Measurements from ENCODE around the gene AOX1. TPM values are rescaled to one million over a fixed set of nuclear protein-coding genes. Genes with fewer than 3 reads are reported as not detected.
"Not testable (repeated sequence)": the region's sequence is repeated elsewhere in the genome, so short reads cannot be mapped to it uniquely, and the experiment has no call there.

The AOX1 gene
- total RNA-seq, 1 donor from 2014 or later = 35.1 TPM

DNA sequence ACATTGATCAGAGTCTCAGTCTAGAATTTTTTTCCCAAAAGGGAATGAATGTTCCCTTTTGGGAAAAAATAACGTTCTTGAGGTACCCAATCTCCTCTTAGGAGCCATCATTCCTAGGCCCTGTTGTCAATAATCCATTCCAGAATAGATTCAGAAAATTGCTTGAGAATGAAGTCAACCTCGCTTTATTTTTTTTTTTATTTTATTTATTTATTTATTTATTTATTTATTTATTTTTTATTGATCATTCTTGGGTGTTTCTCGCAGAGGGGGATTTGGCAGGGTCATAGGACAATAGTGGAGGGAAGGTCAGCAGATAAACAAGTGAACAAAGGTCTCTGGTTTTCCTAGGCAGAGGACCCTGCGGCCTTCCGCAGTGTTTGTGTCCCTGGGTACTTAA, 96.6 kb downstream of the AOX1 start:
- ATAC-seq; DNase-seq (ENCODE audit: low spot score); intact Hi-C loops (cut with DNase I): not testable (repeated sequence)

- peak; percentile 55 for ATAC-seq
- DNase-seq (ENCODE audit: low spot score) = no peak
- intact Hi-C loops (cut with DNase I) = no loop called here
These were observed 102.4 kb downstream of the AOX1 start for GRCh38 chr2:200687922-200688920.

DNA sequence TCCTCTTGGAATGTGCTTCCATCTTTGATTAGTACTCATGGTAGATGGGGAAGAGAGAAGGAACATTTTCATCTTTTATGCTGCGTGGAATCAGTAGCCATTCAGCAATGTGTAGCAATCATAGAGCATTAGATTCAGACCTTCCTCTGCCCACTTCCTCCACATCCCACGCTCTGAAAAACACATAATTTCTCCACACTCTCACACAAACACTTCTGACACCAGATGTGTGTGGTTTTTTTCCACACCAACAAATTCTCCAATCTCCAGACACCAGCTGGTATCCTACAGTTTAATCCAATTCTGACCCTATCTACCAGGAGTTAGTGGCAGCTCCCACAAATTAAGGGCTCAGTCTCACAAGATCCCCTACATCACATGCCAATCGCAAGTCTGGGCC, 103.3 kb downstream of the AOX1 start:
- no peak for ATAC-seq
- no peak for DNase-seq (ENCODE audit: low spot score)
- intact Hi-C loops (cut with DNase I) = no loop called here

DNA sequence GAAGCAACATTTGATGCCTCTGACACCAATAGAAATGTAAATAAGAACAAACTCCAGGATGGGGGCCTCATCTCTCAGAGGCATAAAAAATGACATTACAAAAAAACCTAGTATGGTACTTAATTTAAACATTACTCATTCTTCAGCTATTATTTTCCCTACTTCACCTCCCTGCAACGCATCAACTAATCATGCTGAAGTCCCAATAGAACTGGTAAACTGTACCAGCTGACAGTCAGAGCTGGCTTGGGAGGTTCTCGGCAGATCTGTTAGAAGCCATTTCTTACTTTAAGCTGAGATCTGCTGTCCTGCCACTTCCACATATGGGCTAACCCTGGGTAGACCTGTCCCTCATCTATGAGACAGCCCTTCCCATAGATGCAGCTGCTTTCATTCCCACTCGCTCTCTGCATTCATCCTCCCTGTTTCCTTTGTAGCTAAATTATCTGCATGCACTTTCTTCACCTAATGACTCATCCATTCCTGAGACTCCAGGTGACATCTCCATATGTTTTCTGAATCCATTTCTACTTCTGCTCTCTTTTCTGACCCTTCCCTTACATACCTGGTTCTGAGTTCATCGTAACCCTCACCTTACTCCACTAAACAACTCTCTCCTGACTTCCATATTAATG, 108.1 kb downstream of the AOX1 start:
- intact Hi-C loops (cut with DNase I) = no loop called here
- ATAC-seq (no peak), DNase-seq (ENCODE audit: low spot score) (no peak)

DNA sequence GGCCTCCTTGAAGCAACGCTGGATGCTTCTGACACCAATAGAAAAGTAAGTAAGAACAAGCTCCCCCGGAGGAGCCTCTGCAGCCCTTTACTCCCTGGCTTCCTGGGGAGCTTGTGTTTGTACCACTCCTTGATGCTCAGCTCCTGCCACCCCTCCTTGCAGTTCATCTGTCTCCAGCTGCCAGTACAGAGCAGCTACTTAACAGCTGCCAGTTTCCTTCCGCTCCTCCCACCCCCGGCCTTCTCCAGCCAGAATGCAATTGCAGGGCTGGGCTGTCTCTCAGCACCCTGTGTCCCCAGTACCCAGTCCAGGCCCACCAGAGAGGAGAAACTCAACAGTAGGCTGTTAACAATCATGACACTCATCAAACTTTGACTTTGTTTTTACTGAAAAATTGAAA, 109.4 kb downstream of the AOX1 start:
- DNase-seq (ENCODE audit: low spot score) = no peak
- intact Hi-C loops (cut with DNase I) = no loop called here
- peak; percentile 79 for ATAC-seq

DNA sequence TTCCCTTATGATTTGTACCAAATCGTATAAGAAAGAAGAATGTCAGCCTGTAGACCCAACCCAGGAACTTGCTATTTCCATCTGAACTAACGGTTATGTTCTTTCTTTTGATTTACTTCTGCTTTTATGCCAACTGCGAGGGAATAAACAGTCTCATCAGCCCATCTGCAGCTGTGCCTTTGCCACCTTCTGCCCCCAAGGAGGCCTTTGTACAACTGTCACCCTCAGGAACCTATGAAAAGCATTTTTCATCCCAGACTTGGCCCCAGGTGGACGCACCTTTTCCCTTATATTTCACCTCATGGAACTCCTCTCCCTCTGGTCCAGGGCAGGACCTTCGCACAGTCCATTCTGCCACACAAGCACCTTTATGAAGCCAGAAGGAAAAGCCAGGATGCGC, 109.8 kb downstream of the AOX1 start:
- DNase-seq (ENCODE audit: low spot score) = no peak
- intact Hi-C loops (cut with DNase I) = no loop called here
- ATAC-seq = peak; percentile 34

DNA sequence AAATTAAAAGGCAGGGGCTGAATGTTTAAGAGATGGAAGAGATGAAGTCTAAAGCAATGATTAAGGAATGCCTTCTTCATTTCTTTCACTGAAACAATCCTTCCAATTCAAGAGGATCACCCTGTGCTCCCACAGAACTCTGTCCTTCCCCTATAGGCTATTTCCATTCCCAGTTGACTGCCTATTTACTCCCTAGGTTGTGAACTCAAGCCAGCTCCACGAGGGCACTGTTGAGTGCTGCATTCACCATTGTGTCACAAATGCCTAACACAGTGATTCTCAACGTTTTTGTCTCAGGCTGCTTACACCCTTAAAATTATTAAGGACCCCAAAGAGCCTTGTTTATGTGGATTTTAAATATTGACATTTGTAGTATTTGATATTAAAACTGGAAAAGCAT, 112.4 kb downstream of the AOX1 start:
- ATAC-seq (no peak), DNase-seq (ENCODE audit: low spot score) (no peak)
- intact Hi-C loops (cut with DNase I) = no loop called here

DNA sequence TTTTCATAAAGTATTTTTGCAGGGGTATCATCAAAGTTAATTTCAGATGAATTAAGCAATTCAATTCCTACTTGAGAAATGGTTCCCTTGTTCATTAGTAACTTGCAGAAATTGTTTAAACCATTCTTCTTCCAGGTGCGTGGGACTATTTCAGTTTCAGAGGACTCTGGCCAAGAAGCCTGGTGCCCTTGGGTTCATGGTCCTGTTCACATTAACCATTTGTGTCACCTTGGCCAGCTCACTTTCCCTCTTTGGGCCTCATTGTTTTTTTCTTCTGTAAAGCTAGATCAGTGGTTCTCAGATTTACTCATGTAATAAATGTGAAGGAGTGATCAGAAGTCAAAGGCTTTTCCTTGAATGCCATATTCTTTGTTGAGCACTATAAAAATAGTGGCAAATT, 113.5 kb downstream of the AOX1 start:
- intact Hi-C loops (cut with DNase I) = no loop called here
- ATAC-seq (no peak), DNase-seq (ENCODE audit: low spot score) (no peak)

GRCh38 chr2:200700856-200701255, 115.0 kb downstream of the AOX1 start:
- ATAC-seq = no peak
- DNase-seq (ENCODE audit: low spot score) = no peak
- intact Hi-C loops (cut with DNase I) = no loop called here

- DNase-seq (ENCODE audit: low spot score) (no peak), ATAC-seq (no peak)
- intact Hi-C loops (cut with DNase I) = no loop called here
These were observed 116.2 kb downstream of the AOX1 start for GRCh38 chr2:200702044-200702443.

DNA sequence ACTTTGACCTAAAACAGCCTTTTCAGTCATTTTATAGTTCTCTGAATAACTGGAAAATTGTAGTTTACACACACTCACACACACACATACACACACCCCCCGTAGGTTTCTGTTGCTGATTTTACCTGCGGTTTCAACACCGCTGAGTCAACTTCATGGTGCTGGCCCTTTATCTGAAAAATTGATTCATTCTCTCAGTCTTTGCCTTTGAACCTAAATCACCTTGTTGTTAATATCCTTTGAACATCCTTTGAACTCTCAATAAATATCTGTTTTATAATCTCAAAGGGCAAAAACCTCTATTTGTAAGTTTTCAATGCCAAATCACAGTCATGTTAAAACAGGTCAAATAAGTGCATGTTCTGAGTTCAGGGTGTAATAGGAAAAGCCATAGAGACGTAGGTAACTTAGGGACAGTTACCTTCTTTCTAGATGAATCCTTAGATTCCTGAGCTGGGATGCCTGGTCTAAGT, 116.9 kb downstream of the AOX1 start:
- intact Hi-C loops (cut with DNase I) = no loop called here
- no peak for ATAC-seq
- DNase-seq (ENCODE audit: low spot score) = no peak

DNA sequence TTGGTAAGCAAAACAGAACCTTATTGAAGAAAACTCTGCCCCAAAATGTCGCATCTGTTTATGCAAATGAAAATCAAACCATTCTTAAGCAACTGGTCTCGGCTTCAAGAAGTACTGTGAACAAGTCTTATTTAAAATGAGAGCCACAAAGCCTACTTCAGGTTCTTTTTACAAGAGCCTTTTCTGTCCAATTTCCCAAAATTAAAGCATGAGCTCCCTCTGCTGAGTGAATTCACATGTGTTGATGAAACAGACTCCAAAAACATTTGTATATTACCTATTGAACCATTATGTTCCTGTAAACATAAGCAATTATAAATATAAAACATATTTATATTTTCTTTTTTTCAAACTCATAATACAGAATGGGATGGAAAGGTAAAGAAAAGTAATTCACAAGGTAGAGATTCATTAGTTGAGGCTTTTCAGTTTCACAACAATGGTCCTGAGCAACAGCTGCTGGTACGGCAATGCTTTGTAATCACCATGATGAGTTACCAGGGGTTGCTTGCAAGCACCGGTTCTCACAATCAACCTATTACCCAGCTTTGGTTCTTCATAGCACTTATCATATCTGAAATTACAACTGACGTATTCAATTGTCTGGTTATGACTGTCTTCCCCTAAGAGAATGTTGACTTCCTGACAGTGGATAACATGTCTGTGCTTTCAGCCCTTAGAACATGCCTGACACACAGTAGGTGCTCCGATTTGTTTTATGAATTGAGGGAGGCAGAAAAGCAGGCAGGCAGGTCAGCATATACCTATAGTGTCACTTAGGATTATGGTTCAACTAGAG, 117.5 kb downstream of the AOX1 start:
- DNase-seq (ENCODE audit: low spot score) = no peak
- ATAC-seq = peak; percentile 64
- intact Hi-C loops (cut with DNase I) = no loop called here

- ATAC-seq = no peak
- no peak for DNase-seq (ENCODE audit: low spot score)
- intact Hi-C loops (cut with DNase I) = no loop called here
These were observed 118.3 kb downstream of the AOX1 start for GRCh38 chr2:200703926-200704637.

- ATAC-seq (peak; percentile 41), DNase-seq (ENCODE audit: low spot score) (no peak)
- intact Hi-C loops (cut with DNase I) = no loop called here
These were observed 119.7 kb downstream of the AOX1 start for GRCh38 chr2:200705305-200706041.

- DNase-seq (ENCODE audit: low spot score) = no peak
- ATAC-seq = no peak
- intact Hi-C loops (cut with DNase I) = no loop called here
These were observed 123.1 kb downstream of the AOX1 start for GRCh38 chr2:200708943-200709342.

DNA sequence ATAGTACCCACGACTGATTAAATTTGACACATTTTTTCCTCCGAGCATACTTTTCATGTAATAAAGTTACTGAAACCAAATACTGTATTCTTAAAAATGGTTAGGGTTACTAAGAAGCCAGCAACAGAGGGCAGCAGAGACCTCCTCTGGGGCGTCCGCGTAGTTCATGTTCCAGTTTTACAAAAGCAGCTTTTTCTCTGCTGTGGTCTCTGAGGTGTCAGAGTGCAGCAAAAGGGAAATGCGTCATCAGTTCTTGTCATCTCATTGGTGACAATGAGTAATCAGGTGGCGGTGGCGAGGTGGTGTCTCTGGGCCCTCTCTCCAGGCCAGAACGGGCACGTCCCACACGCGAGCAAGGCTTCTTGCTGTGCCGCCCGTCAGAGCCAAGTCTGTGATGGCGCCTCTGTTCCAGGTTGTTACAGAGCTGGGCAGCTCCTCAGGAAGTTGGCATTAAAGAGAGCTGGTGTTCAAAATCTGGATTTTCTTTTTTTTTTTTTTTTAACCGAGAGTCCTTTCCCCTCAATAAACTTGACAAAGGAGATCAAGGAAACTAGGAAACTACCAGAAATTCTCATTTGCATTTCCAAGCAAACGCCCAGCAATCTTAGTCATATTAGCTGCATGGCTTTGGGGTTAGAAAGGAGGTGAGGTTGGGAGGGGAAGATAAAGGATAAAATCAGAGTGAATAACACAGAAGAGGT, 127.3 kb downstream of the AOX1 start:
- intact Hi-C loops (cut with DNase I) = no loop called here
- ATAC-seq (peak; percentile 98), DNase-seq (ENCODE audit: low spot score) (peak; percentile 91)

DNA sequence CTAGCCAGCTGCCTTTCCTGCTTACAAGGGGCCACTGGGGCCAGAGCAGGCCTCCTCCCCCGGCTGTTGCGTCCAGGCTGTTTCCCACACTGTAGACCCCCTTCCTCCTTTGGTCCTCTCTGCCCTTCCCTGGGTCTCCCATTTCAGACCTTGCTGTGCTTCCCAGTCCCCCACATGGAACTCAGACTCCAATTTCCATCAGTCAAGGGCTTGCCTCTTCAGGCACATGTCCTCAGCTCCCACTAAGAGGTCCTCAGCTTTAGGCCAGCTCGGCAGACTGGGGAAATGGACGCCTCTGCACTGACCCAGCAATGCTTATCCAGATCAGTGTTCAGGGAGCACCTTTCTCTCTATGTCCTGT, 127.9 kb downstream of the AOX1 start:
- ATAC-seq = peak; percentile 44
- intact Hi-C loops (cut with DNase I) = no loop called here
- no peak for DNase-seq (ENCODE audit: low spot score)

GRCh38 chr2:200715014-200715413, 129.2 kb downstream of the AOX1 start:
- intact Hi-C loops (cut with DNase I); ATAC-seq; DNase-seq (ENCODE audit: low spot score): not testable (repeated sequence)
